Hepatocyte (in vitro differentiated cells): ENCODE measurements around the gene MAPK8IP1. TPM values are rescaled to one million over a fixed set of nuclear protein-coding genes. Genes with fewer than 3 reads are reported as not detected.

Experiments
- DNase-seq: peaks from one replicate; pipeline ENCODE4 v3.0.0-alpha.2; 2016; ENCODE audit warnings: low spot score
- H2AFZ ChIP-seq: fragments of 200-600 bp; sonication (generic); 2 replicates; pipeline ENCODE4 v1.6.0; 2016; ENCODE audit warnings: antibody characterized with exemption, mild to moderate bottlenecking
- H3K27ac ChIP-seq: fragments of 200-600 bp; sonication (generic); 2 replicates; pipeline ENCODE4 v1.5.1; 2016; ENCODE audit warnings: mild to moderate bottlenecking
- H3K27me3 ChIP-seq: fragments of 200-600 bp; sonication (generic); 2 replicates; pipeline ENCODE4 v1.6.1; 2016
- H3K36me3 ChIP-seq: fragments of 200-600 bp; sonication (generic); replicated peaks from 2 replicates; pipeline ENCODE4 v1.5.1; 2016; ENCODE audit warnings: low read depth; ENCODE audit not compliant: insufficient read depth
- H3K4me1 ChIP-seq: fragments of 200-600 bp; sonication (generic); 2 replicates; pipeline ENCODE4 v1.5.1; 2016; ENCODE audit warnings: mild to moderate bottlenecking, moderate library complexity; ENCODE audit not compliant: insufficient read depth
- H3K4me2 ChIP-seq: fragments of 200-600 bp; sonication (generic); 2 replicates; pipeline ENCODE4 v1.6.0; 2016
- H3K4me3 ChIP-seq: fragments of 200-600 bp; sonication (generic); 2 replicates; pipeline ENCODE4 v1.5.1; 2016; ENCODE audit warnings: mild to moderate bottlenecking
- H3K79me2 ChIP-seq: fragments of 200-600 bp; sonication (generic); 2 replicates; pipeline ENCODE4 v1.6.0; 2017; ENCODE audit warnings: mild to moderate bottlenecking
- H3K9me2 ChIP-seq: fragments of 200-600 bp; sonication (generic); replicated peaks from 2 replicates; pipeline ENCODE4 v1.6.0; 2017; ENCODE audit warnings: mild to moderate bottlenecking; ENCODE audit not compliant: insufficient read depth
- H3K9me3 ChIP-seq: fragments of 200-600 bp; sonication (generic); 2 replicates; pipeline ENCODE4 v1.5.1; 2016; ENCODE audit warnings: low read depth, mild to moderate bottlenecking
- H4K20me1 ChIP-seq: fragments of 200-600 bp; sonication (generic); 2 replicates; pipeline ENCODE4 v1.6.0; 2016; ENCODE audit warnings: mild to moderate bottlenecking; ENCODE audit not compliant: insufficient read depth, poor library complexity, severe bottlenecking
- EZH2 ChIP-seq: fragments of 200-600 bp; sonication (generic); IDR thresholded peaks from 2 replicates; pipeline ENCODE4 v1.6.1; 2016; ENCODE audit warnings: antibody characterized with exemption, mild to moderate bottlenecking, borderline replicate concordance
- EZH2phosphoT487 ChIP-seq: fragments of 200-600 bp; sonication (generic); IDR thresholded peaks from one replicate; pipeline ENCODE4 v1.6.1; 2018; ENCODE audit warnings: antibody characterized with exemption, mild to moderate bottlenecking, low read depth, moderate library complexity; ENCODE audit not compliant: unreplicated experiment, severe bottlenecking
- WGBS: methylation state at CpG from one replicate; pipeline ENCODE4 v1.1.6; 2016; ENCODE audit warnings: low lambda C conversion rate; ENCODE audit errors: missing lambda C conversion rate; 5-methylcytosine and 5-hydroxymethylcytosine counted together
- polyA plus RNA-seq: library from polyadenylated mRNA; unstranded; fragments of >200 nt; fragmentation: Nextera tagmentation; extraction: Ambion mirVana; gene quantifications from 2 replicates; pipeline ENCODE4 v1.2.1, GENCODE V29; 2016
- total RNA-seq: library from RNA; depleted of rRNA; stranded (reverse); fragments of >200 nt; gene quantifications from 2 replicates; pipeline ENCODE4 v1.2.3, GENCODE V29; 2014
- TF ChIP-seq, protein P1 (sequence below): fragments of 200-600 bp; sonication (generic); IDR thresholded peaks from 2 replicates; pipeline ENCODE4 v1.5.1; 2016; ENCODE audit warnings: antibody characterized with exemption, mild to moderate bottlenecking; ENCODE audit not compliant: poor library complexity

Gene MAPK8IP1
- total and polyA plus RNA-seq, 2 experiments from 2014 or later, result 7.2 to 7.6 TPM

DNA sequence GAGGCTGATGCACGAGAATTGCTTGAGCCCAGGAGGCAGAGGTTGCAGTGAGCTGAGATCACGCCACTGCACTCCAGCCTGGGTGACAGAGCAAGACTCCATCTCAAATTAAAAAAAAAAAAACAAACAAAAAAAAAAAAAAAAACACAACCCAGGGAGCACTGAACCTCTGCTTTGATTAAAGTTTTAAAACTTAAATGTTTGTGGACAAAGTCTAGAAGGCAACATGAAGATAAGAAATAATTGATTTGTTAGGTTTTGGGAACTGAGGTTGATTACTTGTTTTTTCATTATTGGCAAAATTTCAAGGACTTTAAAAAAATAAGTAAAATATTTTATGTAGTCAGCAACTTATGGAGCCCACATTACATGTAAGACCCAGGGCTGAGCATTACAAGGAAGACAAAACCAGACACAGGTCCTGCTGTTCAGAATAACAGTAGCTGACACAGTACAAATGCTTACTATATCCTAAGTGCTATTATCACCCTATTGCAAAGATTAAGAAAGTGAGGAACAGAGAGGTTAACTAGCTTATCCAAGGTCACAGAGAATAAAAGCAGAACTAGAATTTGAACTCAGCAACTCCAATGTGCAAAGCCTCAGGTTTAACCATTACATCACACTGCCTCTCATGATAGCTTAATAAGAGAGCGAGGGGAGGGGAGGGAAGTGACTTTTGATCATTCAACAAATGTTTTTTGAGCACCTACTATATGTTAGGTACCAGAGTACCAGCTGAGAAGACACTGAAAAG lies 40.5 kb upstream of the MAPK8IP1 start:
- Histone ChIP-seq H3K79me2 (peaks cover 21% of the 10 kb centered on the region), H3K9me2 (no peaks in the 10 kb centered on the region), H3K4me1 (no peaks in the 10 kb centered on the region), H4K20me1 (peaks cover 14% of the 10 kb centered on the region), H3K27ac (no peak overlapping the region), H3K4me2 (no peak overlapping the region), H3K9me3 (no peaks in the 10 kb centered on the region), H3K27me3 (no peaks in the 10 kb centered on the region), H2AFZ (no peak overlapping the region), H3K36me3 (no peaks in the 10 kb centered on the region), H3K4me3 (no peak overlapping the region)
- no peak for TF ChIP-seq EZH2phosphoT487
- TF ChIP-seq EZH2, result no peak
- no peak for DNase-seq
- WGBS, result 71% methylated on average over 3 of the region's 3 CpGs

GRCh38 chr11:45846174-45846675 lies 39.2 kb upstream of the MAPK8IP1 start:
- Histone ChIP-seq H2AFZ (no peak overlapping the region), H3K9me2 (no peaks in the 10 kb centered on the region), H3K4me3 (no peak overlapping the region), H3K27ac (peak overlapping the region; percentile 80), H3K27me3 (no peaks in the 10 kb centered on the region), H3K36me3 (no peaks in the 10 kb centered on the region), H3K9me3 (no peaks in the 10 kb centered on the region), H3K4me1 (peaks cover 3% of the 10 kb centered on the region), H4K20me1 (peaks cover 25% of the 10 kb centered on the region), H3K79me2 (peaks cover 33% of the 10 kb centered on the region), H3K4me2 (peak overlapping the region; percentile 69)
- DNase-seq, result no peak
- TF ChIP-seq, protein P1, sequence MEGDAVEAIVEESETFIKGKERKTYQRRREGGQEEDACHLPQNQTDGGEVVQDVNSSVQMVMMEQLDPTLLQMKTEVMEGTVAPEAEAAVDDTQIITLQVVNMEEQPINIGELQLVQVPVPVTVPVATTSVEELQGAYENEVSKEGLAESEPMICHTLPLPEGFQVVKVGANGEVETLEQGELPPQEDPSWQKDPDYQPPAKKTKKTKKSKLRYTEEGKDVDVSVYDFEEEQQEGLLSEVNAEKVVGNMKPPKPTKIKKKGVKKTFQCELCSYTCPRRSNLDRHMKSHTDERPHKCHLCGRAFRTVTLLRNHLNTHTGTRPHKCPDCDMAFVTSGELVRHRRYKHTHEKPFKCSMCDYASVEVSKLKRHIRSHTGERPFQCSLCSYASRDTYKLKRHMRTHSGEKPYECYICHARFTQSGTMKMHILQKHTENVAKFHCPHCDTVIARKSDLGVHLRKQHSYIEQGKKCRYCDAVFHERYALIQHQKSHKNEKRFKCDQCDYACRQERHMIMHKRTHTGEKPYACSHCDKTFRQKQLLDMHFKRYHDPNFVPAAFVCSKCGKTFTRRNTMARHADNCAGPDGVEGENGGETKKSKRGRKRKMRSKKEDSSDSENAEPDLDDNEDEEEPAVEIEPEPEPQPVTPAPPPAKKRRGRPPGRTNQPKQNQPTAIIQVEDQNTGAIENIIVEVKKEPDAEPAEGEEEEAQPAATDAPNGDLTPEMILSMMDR, result no peak
- no peak for TF ChIP-seq EZH2
- no peak for TF ChIP-seq EZH2phosphoT487
- 83% methylated on average over 4 of the region's 4 CpGs for WGBS

DNA sequence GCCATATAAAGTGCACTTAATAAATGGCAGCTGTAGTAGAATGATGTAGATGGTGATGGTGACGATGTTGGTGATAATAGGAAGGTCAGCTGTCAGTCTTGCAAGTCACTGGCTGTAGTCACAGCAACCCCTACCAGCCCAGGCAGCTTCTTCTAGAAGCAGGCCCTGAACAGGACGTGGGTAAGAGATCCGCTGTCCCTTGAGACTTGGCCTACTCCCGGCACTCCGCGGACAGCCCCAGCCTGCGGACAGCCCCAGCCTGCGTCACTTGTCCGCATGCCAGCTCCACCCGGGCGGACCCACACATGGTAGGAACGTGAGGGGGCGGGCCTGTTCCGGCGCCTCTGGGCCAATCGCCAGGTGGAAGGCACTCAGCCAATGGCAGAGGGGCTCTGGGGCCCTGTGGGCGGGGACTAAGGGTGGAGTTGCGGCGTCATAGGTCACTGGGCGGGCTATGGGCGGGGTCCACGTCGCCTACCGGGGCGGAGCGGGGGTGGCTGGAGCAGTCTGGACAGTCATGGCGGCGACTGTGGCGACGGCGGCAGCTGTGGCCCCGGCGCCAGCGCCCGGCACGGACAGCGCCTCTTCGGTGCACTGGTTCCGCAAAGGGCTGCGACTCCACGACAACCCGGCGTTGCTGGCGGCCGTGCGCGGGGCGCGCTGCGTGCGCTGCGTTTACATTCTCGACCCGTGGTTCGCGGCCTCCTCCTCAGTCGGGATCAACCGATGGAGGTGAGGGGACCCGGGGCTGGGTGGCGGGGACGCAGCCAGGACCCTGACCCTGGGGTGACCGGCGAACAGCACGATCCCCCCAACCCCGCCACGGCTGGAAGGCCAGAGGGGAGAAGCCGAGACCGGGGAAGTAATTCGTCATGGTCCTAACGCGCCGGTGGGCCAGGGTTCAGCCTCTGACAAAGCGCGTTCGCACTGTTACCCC lies 38.2 kb upstream of the MAPK8IP1 start, which contains the start of gene CRY2:
Gene CRY2, plus strand, starts transcription at position 502 of the 937 bp plus-strand sequence. Its CDS starts 16 bp downstream, at position 518.
- Histone ChIP-seq H3K4me2 (peak within 1 kb of the TSS; percentile 86), H3K27ac (peak within 1 kb of the TSS; percentile 96), H4K20me1 (peaks cover 34% of the 10 kb centered on the region), H3K36me3 (no peaks in the 10 kb centered on the region), H3K4me1 (peaks cover 3% of the 10 kb centered on the region), H3K4me3 (peak within 1 kb of the TSS; percentile 58), H2AFZ (peak within 1 kb of the TSS; percentile 7), H3K27me3 (no peaks in the 10 kb centered on the region), H3K9me3 (no peaks in the 10 kb centered on the region), H3K79me2 (peaks cover 43% of the 10 kb centered on the region), H3K9me2 (no peaks in the 10 kb centered on the region)
- TF ChIP-seq EZH2, result no peak
- TF ChIP-seq, protein P1, result no peak
- no peak for TF ChIP-seq EZH2phosphoT487
- peak; percentile 100 for DNase-seq
- 1% methylated on average over 57 of the region's 75 CpGs for WGBS
